Measurements from ENCODE around the gene PNPO. TPM values are rescaled to one million over a fixed set of nuclear protein-coding genes. Genes with fewer than 3 reads are reported as not detected.

Gene PNPO
- total and polyA plus RNA-seq, 2 of the 13 experiments (the other 11 are each of a cell fraction or from before 2014, with no cell fraction given) = 47.9 to 63.3 TPM

DNA sequence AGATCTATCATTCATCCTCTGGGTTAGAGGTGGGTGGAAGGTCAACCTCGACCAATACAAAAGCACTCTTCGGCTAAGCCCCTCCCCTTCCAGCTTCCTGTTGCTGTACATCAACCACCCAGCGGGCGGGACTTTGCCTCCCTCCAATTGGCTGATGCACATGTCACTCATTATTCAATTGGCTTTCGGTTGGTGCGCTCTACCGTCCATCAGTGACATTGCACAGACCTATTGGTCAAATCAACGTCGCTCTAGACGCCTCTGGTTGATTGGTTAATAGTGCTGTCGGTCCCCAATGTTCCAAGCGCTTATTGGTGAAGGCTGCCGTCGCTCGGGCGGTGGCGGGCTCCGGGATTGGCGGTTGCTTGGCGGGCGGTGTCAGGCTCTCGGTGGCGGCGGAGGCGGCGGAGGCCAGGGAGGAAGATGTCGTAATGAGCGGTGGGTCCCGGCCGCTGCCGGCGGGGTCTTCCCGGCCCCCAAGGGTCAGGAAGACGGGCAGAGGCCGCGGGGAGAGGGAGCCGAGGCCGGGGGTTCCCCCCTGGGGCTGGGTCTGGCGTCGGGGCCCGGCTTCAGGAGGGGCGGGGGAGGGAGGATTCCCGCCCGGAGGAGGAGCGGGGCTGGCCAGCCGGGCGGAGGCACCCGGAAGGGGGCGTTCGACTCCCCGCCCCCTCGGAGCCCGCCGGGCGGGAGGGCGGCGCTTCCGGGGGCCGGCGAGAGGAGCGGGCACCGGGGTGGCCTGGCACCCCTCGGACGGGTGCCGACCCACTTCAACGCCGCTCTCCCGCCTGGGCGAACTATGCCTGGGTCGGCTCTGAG lies 45.3 kb upstream of the PNPO start, which contains the start of gene SP2 (continued):
- TF ChIP-seq E2F5 (CRISPR knock-in tag; conservative IDR thresholded peaks at IDR 0.05) = peak; percentile 19; the same call in 1 of the 2 replicates
- no peak for TF ChIP-seq ZC3H4 (CRISPR knock-in tag; IDR thresholded peaks at IDR 0.05; ENCODE audit: borderline replicate concordance)
- TF ChIP-seq, protein P1, sequence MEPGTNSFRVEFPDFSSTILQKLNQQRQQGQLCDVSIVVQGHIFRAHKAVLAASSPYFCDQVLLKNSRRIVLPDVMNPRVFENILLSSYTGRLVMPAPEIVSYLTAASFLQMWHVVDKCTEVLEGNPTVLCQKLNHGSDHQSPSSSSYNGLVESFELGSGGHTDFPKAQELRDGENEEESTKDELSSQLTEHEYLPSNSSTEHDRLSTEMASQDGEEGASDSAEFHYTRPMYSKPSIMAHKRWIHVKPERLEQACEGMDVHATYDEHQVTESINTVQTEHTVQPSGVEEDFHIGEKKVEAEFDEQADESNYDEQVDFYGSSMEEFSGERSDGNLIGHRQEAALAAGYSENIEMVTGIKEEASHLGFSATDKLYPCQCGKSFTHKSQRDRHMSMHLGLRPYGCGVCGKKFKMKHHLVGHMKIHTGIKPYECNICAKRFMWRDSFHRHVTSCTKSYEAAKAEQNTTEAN (CRISPR knock-in tag; conservative IDR thresholded peaks at IDR 0.05) = 0 out of 2 replicates have a peak, but pooled peaks have one; percentile 55
- peak; percentile 80 for TF ChIP-seq CEBPB (IDR thresholded peaks at IDR 0.05; ENCODE audit: borderline replicate concordance, low read depth, low read length)
- no peak for TF ChIP-seq ZBTB14 (CRISPR knock-in tag; IDR thresholded peaks at IDR 0.05)
- TF ChIP-seq ZGPAT (CRISPR knock-in tag; IDR thresholded peaks at IDR 0.05) = peak; percentile 78; the same call in 1 of the 2 replicates
- 0 out of 2 replicates have a peak, but pooled peaks have one; percentile 34 for TF ChIP-seq ZNF784 (CRISPR knock-in tag; IDR thresholded peaks at IDR 0.05; ENCODE audit: borderline replicate concordance)
- peak; percentile 35; the same call in 1 of the 2 replicates for TF ChIP-seq ZNF790 (CRISPR knock-in tag; IDR thresholded peaks at IDR 0.05; ENCODE audit: borderline replicate concordance)
- 0 out of 2 replicates have a peak, but pooled peaks have one; percentile 41 for TF ChIP-seq ZSCAN9 (CRISPR knock-in tag; IDR thresholded peaks at IDR 0.05; ENCODE audit: borderline replicate concordance)
- TF ChIP-seq MED1 (CRISPR knock-in tag; IDR thresholded peaks at IDR 0.05) = peak; percentile 55; the same call in 1 of the 2 replicates
- TF ChIP-seq SMC3 (IDR thresholded peaks at IDR 0.05; ENCODE audit: low read length) = no peak; the same call in 1 of the 2 replicates
- TF ChIP-seq MEIS1 (CRISPR knock-in tag; IDR thresholded peaks at IDR 0.05; ENCODE audit: borderline replicate concordance) = no peak
- peak; percentile 97 for TF ChIP-seq NFYB (CRISPR knock-in tag; IDR thresholded peaks at IDR 0.05)
- no peak; the same call in 1 of the 2 replicates for TF ChIP-seq TFE3 (CRISPR knock-in tag; IDR thresholded peaks at IDR 0.05)
- no peak for TF ChIP-seq CBX1 (IDR thresholded peaks at IDR 0.05; ENCODE audit: low read depth)
- TF ChIP-seq ZIK1 (CRISPR knock-in tag; IDR thresholded peaks at IDR 0.05; ENCODE audit: borderline replicate concordance, low read depth) = peak; percentile 37; the same call in 1 of the 2 replicates
- no peak for TF ChIP-seq FUBP1 (CRISPR knock-in tag; IDR thresholded peaks at IDR 0.05; ENCODE audit: borderline replicate concordance)
- peak; percentile 78 for TF ChIP-seq KLF12 (CRISPR knock-in tag; IDR thresholded peaks at IDR 0.05; ENCODE audit: borderline replicate concordance)
